Measurements from ENCODE around the gene DVL2. TPM values are rescaled to one million over a fixed set of nuclear protein-coding genes. Genes with fewer than 3 reads are reported as not detected.
A peak's percentile ranks its signal among the peaks of the same experiment; 100 is the strongest.

The DVL2 gene
- total RNA-seq, 4 donors from 2014 or later: 34.5 to 55.5 (median 43.7) TPM

- peak; percentile 99 for DNase-seq (ENCODE audit: extremely low spot score)
- Histone ChIP-seq H3K4me3 (peak overlapping the region; percentile 62 to 64 (median 64)), H3K27ac (replicated peaks in 1 of 4) (peak overlapping the region; percentile 92 to 99 (median 97)), H3K27me3 (no peaks in the 10 kb centered on the region), H3K9me3 (no peaks in the 10 kb centered on the region), H3K36me3 (no peaks in the 10 kb centered on the region), H3K4me1 (peaks cover 49 to 81% (median 77%) of the 10 kb centered on the region in 4 donors)
- intact Hi-C loops (cut with DNase I): no loop called here
- WGBS: 19% methylated on average over 9 of the region's 9 CpGs
- no peak for TF ChIP-seq EP300 (IDR thresholded peaks at IDR 0.05)
- peak in 1 of 2 donors; percentile 77 for TF ChIP-seq POLR2AphosphoS5 (IDR thresholded peaks at IDR 0.05)
These were observed 19.1 kb downstream of the DVL2 start for GRCh38 chr17:7215136-7215638.

DNA sequence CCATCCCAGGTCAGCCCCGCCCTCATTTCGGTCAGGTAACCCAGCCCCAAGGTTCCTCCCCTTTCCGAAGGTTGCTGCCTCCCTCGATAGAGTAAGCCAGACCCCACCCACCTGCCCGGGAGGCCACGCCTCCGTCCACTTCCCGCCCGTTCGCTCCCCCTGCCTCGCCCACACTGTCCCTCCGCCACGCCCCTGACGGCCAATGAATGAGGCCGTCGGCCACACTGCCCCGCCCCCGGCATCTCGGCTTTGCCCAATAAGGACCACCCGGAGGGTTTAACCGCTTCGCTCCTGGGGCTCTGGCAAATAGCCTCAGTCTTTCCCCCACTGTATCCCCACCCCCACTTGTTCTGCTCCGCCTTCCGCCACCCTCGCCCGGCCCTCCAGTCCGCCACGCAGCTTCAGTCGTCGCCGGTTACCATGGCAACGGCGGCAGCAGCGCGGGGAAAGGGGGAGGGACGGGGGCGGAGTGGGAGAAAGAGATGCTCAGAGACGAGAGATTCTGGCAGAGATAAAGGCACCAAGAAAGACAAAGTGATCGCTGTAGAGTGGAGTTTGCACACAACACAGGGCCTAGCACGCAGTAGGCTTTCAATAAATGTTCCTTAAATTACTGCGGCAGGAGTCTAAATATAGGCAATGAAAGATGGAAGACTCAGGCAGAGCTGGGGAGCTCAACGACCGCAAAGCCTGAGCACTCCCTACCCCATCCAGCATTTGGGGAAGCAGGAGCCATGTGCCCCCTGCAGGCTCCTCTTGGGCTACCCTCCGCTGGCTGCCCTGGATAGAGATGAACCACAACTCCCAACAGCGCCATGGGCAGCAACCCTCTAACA lies 19.8 kb downstream of the DVL2 start:
- TF ChIP-seq POLR2AphosphoS5 (IDR thresholded peaks at IDR 0.05): peak; percentile 36 to 62
- peak; percentile 18 to 51 (median 39) for TF ChIP-seq CTCF (IDR thresholded peaks at IDR 0.05)
- TF ChIP-seq POLR2A (IDR thresholded peaks at IDR 0.05; ENCODE audit: low read depth): no peak
- no peak for TF ChIP-seq EP300 (IDR thresholded peaks at IDR 0.05)
- Histone ChIP-seq H3K4me3 (peak overlapping the region; percentile 62 to 64 (median 64)), H3K4me1 (peaks cover 49 to 79% (median 75%) of the 10 kb centered on the region in 4 donors), H3K9me3 (no peaks in the 10 kb centered on the region), H3K27ac (replicated peaks in 1 of 4) (peak overlapping the region; percentile 92 to 99 (median 97)), H3K36me3 (no peaks in the 10 kb centered on the region), H3K27me3 (no peaks in the 10 kb centered on the region)
- peak; percentile 100 for DNase-seq (ENCODE audit: extremely low spot score)
- intact Hi-C loops (cut with DNase I): no loop called here
- WGBS: 1% methylated on average over 35 of the region's 45 CpGs

DNA sequence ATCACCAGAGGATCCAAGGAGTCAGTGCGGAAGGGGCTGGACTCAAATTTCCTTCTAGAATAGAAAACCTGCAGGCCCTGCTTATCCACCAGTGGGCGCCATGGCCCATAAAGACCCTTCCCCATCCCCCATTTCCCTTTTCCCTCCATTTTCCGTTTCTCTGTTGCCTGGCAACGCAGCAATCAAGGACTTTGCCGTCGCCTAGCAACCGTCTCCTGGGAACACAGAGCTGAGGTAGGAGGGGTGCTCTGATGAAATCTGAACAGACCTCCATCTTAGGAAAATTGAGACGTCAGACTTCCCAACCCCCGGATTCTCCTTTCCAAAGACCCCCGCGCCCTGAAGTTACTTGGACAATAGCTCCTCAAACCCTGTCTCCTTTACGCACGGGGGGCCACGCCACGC lies 20.4 kb downstream of the DVL2 start:
- Histone ChIP-seq H3K27ac (replicated peaks in 1 of 4) (peak overlapping the region; percentile 92 to 99 (median 97)), H3K9me3 (no peaks in the 10 kb centered on the region), H3K36me3 (no peaks in the 10 kb centered on the region), H3K4me1 (peaks cover 45 to 73% (median 69%) of the 10 kb centered on the region in 4 donors), H3K4me3 (peak overlapping the region; percentile 62 to 64 (median 64)), H3K27me3 (no peaks in the 10 kb centered on the region)
- TF ChIP-seq CTCF (IDR thresholded peaks at IDR 0.05): peak; percentile 7 to 21 (median 21)
- TF ChIP-seq POLR2AphosphoS5 (IDR thresholded peaks at IDR 0.05): no peak
- 6% methylated on average over 9 of the region's 15 CpGs for WGBS
- no peak for DNase-seq (ENCODE audit: extremely low spot score)
- intact Hi-C loops (cut with DNase I): no loop called here

DNA sequence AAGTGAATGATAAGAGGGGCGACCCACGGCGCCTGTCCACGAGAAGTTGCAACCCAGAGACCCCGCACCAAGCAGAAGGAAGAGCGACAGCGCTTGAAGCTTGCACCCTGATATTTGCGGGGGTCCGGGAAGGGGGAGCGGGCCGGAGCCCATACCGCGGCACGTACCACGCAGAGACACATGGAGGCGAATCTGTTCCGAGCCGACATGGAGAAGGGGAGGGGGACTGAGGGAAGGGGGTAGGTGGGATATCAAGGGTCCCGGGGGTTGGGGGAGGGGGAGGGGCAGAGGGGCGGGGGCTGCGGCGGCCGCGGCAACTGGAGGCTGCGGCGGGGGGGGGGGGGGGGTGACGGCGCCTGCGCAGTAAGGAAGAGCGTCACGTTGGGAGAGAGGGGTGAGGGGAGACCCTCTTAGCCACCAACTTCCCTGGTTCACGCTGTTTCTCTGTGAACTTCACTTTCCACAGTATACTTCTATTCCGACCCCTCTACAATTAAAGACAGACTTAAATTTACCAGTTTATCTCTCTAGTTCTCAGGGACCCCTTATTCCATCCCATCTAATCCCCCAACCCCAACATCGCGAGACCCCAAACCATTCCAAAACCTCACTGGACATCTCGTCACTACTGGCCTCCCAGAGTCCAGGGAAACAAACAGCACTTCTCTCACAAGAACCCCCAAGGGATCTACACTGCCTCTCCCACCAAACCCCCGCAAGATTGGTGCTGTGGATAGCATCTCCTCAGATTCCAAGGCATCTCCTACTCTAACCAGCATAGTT lies 22.6 kb downstream of the DVL2 start:
- TF ChIP-seq CTCF (IDR thresholded peaks at IDR 0.05) (no peak), POLR2AphosphoS5 (IDR thresholded peaks at IDR 0.05) (no peak), EP300 (IDR thresholded peaks at IDR 0.05) (no peak)
- no peak overlapping the region for H3K27ac ChIP-seq (replicated peaks in 1 of 4)
- no peaks in the 10 kb centered on the region for H3K27me3 ChIP-seq
- no peaks in the 10 kb centered on the region for H3K36me3 ChIP-seq
- intact Hi-C loops (cut with DNase I): no loop called here
- peak overlapping the region in 2 of 4 donors; percentile 18 to 31 for H3K4me3 ChIP-seq
- no peak for DNase-seq (ENCODE audit: extremely low spot score)
- H3K4me1 ChIP-seq: peaks cover 27 to 71% (median 67%) of the 10 kb centered on the region in 4 donors
- no peaks in the 10 kb centered on the region for H3K9me3 ChIP-seq
- 45% methylated on average over 11 of the region's 37 CpGs for WGBS
